ENCODE results near the gene ATRIP.

DNA sequence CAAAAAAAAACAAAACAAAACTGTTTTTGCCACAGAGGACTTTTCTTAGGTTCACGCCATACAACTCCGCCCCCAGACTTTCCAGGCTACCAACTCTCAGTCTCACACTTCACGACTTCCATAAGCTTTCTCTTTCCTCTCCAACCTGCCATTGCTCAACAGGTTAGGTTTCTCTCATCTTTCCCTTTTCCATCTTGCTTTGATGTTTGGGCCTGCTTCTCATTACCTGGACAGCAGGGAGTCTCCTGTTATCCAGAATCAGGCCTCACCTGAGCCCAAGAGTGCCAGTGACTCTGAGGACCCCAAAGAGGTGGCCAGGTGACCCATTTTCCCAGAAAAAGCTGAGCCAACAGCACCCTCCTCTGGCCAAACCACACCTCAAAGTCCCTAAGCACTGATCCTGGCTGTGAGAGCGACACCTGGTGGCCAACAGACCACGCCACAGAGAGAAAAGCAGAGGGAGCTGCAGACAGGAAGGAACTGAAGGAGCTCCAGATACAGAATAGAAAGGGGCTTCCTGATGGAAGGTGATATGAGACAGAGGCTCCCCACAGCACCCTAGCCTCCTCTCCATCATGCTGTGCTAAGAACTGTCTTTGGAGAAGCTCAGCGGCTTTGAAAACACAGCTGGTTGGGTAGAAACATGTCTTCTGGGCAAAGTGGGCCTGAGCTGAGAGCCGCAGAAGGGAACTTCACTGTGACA is 10.6 kb upstream of the ATRIP start:
- TF ChIP-seq CTCF (conservative IDR thresholded peaks at IDR 0.05; ENCODE audit: low read depth, low read length) (peak; percentile 100), RAD21 (IDR thresholded peaks at IDR 0.05; ENCODE audit: low read length) (peak; percentile 93)

Data from IMR-90 (cell line).